Parathyroid adenoma (tissue), 2 donors: ENCODE measurements around the gene CACNA1I.

Experiments used
- H2AFZ ChIP-seq: fragments of 300-600 bp; sonication (generic); one replicate; pipeline ENCODE4 v1.7.0; 2017; ENCODE audit warnings: antibody characterized with exemption, mild to moderate bottlenecking
- H3K27ac ChIP-seq: fragments of 300-600 bp; sonication (generic); one replicate; pipeline ENCODE4 v1.7.0; 2017
- H3K27me3 ChIP-seq: fragments of 300-600 bp; sonication (generic); one replicate; pipeline ENCODE4 v1.7.0; 2017; ENCODE audit warnings: low read length; ENCODE audit not compliant: control insufficient read depth, insufficient read depth
- H3K36me3 ChIP-seq: fragments of 300-600 bp; sonication (generic); one replicate; pipeline ENCODE4 v1.7.0; 2017; ENCODE audit warnings: low read length; ENCODE audit not compliant: control insufficient read depth, insufficient read depth
- H3K4me1 ChIP-seq: fragments of 300-600 bp; sonication (generic); one replicate; pipeline ENCODE4 v1.7.0; 2017; ENCODE audit warnings: control low read depth
- H3K4me2 ChIP-seq: fragments of 300-600 bp; sonication (generic); one replicate; pipeline ENCODE4 v1.7.0; 2017; ENCODE audit warnings: low read length
- H3K4me3 ChIP-seq: fragments of 300-600 bp; sonication (generic); one replicate; pipeline ENCODE4 v1.7.0; 2017; ENCODE audit warnings: low read depth, low read length
- H3K79me2 ChIP-seq: fragments of 300-600 bp; sonication (generic); one replicate; pipeline ENCODE4 v1.7.0; 2017; ENCODE audit warnings: control low read depth
- H3K9ac ChIP-seq: fragments of 300-600 bp; sonication (generic); one replicate; pipeline ENCODE4 v1.7.0; 2017; ENCODE audit warnings: mild to moderate bottlenecking
- H3K9me3 ChIP-seq: fragments of 300-600 bp; sonication (generic); one replicate; pipeline ENCODE4 v1.7.0; 2017; ENCODE audit warnings: low read length; ENCODE audit not compliant: control insufficient read depth
- TF ChIP-seq, protein P1 (sequence below): fragments of 300-600 bp; sonication (generic); IDR thresholded peaks from one replicate; pipeline ENCODE4 v1.7.0; 2017; ENCODE audit warnings: antibody characterized with exemption, mild to moderate bottlenecking
- donor health status: primary hyperparathyroidism.

The CACNA1I gene

GRCh38 chr22:39618996-39619530 lies 48.5 kb downstream of the CACNA1I start:
- H3K4me1 ChIP-seq, result no peaks in the 10 kb centered on the region
- H3K27ac ChIP-seq, result no peak overlapping the region
- no peaks in the 10 kb centered on the region for H3K36me3 ChIP-seq
- H3K9ac ChIP-seq, result no peak overlapping the region
- H3K9me3 ChIP-seq, result no peaks in the 10 kb centered on the region
- H3K4me3 ChIP-seq, result no peak overlapping the region
- H3K27me3 ChIP-seq, result no peaks in the 10 kb centered on the region
- TF ChIP-seq, protein P1, sequence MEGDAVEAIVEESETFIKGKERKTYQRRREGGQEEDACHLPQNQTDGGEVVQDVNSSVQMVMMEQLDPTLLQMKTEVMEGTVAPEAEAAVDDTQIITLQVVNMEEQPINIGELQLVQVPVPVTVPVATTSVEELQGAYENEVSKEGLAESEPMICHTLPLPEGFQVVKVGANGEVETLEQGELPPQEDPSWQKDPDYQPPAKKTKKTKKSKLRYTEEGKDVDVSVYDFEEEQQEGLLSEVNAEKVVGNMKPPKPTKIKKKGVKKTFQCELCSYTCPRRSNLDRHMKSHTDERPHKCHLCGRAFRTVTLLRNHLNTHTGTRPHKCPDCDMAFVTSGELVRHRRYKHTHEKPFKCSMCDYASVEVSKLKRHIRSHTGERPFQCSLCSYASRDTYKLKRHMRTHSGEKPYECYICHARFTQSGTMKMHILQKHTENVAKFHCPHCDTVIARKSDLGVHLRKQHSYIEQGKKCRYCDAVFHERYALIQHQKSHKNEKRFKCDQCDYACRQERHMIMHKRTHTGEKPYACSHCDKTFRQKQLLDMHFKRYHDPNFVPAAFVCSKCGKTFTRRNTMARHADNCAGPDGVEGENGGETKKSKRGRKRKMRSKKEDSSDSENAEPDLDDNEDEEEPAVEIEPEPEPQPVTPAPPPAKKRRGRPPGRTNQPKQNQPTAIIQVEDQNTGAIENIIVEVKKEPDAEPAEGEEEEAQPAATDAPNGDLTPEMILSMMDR, result no peak
- no peak overlapping the region for H3K4me2 ChIP-seq
- no peaks in the 10 kb centered on the region for H3K79me2 ChIP-seq
- H2AFZ ChIP-seq, result no peak overlapping the region

DNA sequence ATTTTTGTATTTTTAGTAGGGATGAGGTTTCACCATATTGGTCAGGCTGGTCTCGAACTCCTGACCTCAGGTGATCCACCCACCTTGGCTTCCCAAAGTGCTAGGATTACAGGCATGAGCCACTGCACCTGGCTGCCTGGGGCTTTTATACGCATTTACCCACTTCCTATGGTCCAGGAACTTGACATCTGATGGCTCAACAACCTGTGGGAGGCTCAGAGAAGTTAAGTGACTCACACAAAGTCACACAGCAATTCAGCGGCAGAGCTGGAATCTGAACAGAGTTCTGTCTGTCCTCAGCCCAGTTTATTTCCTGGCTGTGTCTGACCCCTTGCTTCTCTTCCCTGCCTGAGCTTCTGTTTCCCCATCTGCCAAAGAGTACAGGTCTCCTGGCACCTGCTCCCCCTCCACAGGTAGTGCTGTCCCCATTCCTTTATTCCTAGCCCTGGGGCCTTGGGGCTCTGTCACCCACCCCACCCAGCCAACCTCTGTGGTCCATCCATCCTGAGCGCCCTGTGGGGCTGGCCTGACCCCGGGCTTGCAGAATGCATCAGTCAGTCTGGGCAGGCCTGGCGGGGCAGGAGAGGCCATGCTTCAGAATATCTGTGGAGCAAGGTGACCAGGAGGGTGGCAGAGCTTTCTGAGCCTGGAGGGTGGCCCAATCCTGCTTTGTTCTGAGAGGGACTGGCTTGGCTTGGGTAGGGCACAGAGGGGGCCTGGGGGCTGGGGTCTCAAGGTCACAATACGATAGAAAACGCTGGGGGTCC lies 50.6 kb downstream of the CACNA1I start:
- no peak overlapping the region for H3K9ac ChIP-seq
- no peaks in the 10 kb centered on the region for H3K27me3 ChIP-seq
- H3K4me2 ChIP-seq, result no peak overlapping the region
- TF ChIP-seq, protein P1, result no peak
- H3K9me3 ChIP-seq, result no peaks in the 10 kb centered on the region
- H2AFZ ChIP-seq, result no peak overlapping the region
- no peaks in the 10 kb centered on the region for H3K79me2 ChIP-seq
- H3K4me3 ChIP-seq, result no peak overlapping the region
- H3K4me1 ChIP-seq, result no peaks in the 10 kb centered on the region
- no peaks in the 10 kb centered on the region for H3K36me3 ChIP-seq
- no peak overlapping the region for H3K27ac ChIP-seq

DNA sequence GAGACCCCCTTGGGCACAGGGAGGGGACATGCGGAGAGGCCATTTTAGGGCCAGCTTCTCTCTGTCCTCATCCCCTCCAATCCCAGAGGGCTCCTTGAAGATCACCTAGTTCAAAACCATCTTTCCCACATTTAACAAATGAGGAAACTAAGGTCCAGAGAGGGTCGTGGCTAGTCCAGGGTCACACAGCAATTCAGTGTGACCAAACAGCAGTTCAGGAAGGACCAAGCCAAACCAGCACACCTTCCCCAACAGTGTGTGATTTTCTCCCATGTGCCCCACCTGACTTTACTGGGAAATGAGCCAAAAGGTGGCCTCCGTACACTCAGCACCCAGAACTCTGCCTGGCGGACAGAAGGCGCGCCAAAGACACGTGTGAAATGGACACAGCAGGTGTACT lies 51.3 kb downstream of the CACNA1I start:
- Histone ChIP-seq H3K36me3 (no peaks in the 10 kb centered on the region), H3K9ac (no peak overlapping the region), H3K4me2 (no peak overlapping the region), H3K4me3 (no peak overlapping the region), H3K79me2 (no peaks in the 10 kb centered on the region), H3K27me3 (no peaks in the 10 kb centered on the region), H2AFZ (no peak overlapping the region), H3K9me3 (no peaks in the 10 kb centered on the region), H3K27ac (no peak overlapping the region), H3K4me1 (no peaks in the 10 kb centered on the region)
- TF ChIP-seq, protein P1, result no peak

DNA sequence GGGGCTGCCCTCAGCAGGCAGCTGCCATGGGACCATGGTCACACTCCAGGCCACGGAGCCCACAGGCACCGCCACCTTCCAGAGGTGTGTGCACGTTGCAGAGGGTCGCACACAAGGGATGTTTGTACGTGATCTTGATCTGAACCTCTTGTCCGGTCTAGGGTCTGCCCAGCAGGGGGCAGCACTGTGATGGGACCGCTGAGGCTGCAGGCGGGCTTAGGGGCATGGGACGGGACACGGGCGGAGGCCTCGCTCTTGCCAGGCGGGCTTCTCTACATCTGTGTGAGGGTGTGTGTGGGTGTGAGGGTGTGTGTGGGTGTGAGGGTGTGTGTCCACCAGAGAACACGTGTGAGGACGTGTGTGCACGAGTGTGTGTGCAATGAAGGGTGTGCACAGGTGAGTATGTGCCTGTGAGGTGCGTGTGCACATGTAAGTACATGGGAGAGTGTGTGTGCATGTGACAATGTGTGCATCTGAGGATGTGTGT lies 52.4 kb downstream of the CACNA1I start:
- Histone ChIP-seq H3K4me3 (no peak overlapping the region), H3K79me2 (no peaks in the 10 kb centered on the region), H3K27me3 (no peaks in the 10 kb centered on the region), H3K4me2 (no peak overlapping the region), H3K9me3 (no peaks in the 10 kb centered on the region), H2AFZ (no peak overlapping the region), H3K9ac (no peak overlapping the region), H3K4me1 (no peaks in the 10 kb centered on the region), H3K36me3 (no peaks in the 10 kb centered on the region), H3K27ac (no peak overlapping the region)
- TF ChIP-seq, protein P1, result no peak
